HG02852 (cell line): ENCODE results near the gene NDFIP2.
"Not testable (repeated sequence)": the region's sequence is repeated elsewhere in the genome, so short reads cannot be mapped to it uniquely, and the experiment has no call there.

Source experiments
- ATAC-seq: cut with Tn5 transposase; IDR thresholded peaks from one replicate; pipeline ENCODE4 v1.9.1; 2021; ENCODE audit warnings: mild to moderate bottlenecking, moderate library complexity; ENCODE audit not compliant: unreplicated experiment

NDFIP2 gene

DNA sequence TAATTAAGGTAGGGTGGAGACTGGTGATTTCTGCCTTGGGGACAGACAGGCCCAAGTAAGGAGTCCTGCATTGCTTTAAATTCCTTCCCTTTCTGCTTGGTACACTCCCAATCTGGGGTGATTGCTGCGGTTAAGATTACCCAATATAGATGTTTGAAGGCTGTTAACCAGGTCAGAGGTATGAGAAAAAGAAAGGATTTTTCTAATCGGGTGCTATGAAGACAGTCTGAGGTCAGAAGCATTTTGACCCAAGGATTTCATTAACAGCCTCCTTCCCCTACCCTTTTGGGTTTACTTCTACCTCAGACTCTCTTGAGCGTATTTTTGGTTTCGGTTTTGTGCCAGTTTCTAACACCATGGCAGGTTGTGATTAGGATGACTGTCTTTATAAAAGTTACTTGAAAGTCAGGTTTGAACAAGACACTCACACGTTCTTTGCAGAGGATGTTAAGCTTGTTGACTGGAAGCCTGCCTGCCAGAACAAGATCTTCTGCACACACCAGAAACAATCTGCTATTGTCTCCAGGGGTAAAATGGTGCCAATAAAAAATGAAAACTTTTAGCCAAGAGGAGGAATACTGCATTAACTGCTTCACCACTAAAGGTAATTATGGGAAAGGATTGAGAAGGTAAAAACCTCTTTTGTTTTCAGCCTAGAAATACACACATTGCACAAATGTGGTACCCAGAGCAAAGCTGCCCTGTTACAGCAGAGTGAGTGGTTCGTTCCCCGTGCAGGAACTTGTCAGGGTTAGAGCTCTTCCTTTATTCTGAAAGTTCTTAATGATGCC lies 108.8 kb downstream of the NDFIP2 start:
- no peak for ATAC-seq

DNA sequence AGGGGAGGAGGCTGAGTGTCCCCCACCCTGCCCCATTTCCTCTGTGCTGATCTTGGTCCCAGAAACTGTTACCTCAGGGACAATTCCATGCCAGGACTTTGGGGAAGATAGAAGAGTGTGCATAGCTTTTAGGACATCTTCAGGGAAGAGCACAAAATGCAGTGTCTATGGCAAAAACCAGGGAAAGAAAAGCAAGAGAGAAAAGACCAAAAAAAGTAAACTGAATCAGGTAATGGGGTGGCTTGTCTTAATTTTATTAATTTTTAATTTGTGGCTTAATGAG lies 109.4 kb downstream of the NDFIP2 start:
- no peak for ATAC-seq

DNA sequence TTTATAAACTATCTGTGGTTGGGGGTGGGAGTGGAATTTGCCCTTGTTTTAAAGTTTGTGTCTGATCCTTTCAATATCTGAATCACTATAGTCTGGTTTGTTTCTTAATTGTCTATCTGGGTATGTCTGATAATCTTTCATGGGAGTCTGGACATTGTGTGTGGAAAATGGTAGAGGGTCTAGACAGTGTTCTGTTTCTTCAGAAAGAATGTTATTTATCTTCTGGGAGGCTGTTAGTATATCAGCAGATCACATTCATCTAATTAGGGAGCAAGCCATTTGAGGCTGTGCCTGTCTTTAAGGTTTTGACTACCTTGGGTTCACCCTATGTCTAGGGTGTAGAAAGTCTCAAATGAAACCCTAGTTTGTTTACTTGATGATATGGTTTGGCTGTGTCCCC lies 110.5 kb downstream of the NDFIP2 start:
- no peak for ATAC-seq

DNA sequence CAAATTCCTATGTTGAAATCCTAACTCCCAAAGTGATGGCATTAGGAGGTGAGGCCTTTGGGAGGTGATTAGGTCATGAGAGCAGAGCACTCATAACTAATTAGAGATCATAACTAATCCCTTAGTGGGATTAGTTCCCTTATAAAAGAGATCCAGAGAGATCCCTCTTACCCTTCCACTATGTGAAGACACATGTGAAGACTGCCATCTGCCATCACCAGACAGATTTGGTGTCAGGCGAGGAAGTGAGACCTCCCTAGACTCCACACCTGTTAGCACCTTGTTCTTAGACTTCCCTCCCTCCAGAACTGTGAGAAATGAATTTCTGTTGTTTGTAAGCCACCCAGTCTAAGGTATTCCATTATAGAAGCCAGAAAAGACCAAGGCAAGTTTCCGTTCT lies 112.2 kb downstream of the NDFIP2 start:
- ATAC-seq, result no peak

DNA sequence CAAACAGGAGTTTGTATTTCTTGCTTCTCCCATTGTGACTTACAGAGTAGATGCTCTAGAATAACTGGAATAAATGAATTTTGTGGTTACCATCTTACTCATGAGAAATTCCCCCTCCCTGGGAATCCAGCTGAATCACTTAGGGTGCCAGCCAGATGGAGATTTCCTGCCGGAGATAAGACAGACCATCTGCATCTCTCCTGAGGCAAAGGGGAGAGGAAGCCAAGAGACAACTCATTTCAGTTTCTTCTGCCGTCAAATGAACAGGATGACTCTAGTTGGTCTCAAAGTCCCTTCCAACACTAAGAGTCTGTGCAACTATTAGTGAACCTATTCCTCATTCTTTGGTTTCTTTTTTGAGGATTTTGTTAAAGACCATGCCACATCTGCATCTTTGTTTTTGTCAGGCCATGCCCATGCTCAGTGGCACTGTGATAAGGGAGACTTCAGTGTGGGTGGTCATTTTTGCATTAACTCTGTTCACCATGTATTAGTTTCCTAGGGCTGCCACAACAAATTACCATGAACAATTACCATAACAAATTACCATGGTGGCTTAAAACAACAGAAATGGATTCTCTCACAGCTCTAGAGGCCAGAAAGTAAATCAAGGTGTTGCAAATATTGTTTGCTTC lies 112.8 kb downstream of the NDFIP2 start:
- no peak for ATAC-seq

DNA sequence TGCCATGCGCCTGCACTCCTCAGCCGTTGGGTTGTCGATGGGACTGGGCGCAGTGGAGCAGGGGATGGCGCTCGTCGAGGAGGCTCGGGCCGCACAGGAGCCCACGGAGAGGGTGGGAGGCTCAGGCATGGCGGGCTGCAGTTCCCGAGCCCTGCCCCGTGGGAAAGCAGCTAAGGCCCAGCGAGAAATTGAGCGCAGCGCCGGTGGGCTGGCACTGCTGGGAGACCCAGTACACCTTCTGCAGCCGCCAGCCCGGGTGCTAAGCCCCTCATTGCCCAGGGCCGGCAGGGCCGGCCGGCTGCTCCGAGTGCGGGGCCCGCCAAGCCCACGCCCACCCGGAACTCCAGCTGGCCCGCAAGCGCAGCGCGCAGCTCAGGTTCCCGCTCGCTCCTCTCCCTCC lies 119.2 kb downstream of the NDFIP2 start:
- ATAC-seq, result not testable (repeated sequence)

DNA sequence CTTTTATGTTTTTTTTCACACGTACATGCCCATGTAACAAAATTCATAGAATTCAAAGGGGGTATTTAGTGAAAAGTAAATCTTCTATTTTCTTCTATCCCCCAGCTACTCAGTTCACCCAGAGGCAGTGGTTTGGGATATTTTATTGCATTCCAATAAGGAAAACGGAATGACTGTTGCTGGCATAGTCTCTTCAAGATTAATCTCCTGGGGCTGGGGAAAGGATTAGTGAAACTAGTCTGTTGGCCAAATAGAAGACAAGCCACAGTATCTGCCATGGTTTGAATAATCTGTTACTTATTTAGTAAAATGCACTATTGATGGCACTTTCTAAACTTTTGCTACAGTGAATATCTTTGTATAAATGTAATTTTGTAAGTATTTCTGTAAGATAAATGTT lies 122.0 kb downstream of the NDFIP2 start:
- no peak for ATAC-seq

DNA sequence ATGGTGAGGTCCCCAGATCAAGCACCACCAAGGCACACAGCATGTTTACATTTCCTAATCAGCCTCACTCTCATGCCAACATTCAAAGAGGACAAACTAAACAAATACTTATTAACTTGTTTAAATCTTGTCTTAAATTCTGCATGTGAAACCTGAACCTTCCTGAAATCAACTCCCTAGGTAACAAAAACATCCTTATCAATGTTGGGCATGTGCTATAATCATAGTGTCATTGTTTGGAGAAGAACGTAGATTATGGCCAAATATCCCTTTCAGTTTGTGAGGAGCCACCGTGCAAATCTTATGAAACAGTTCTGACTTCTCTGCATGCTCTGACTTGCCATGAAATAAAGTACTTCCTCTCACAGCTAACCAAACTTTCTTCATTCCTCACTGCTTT lies 123.8 kb downstream of the NDFIP2 start:
- no peak for ATAC-seq
